Measurements from ENCODE around the gene ARID3A.
A peak's percentile ranks its signal among the peaks of the same experiment; 100 is the strongest.

Gene ARID3A

GRCh38 chr19:991174-991931 lies 65.5 kb downstream of the ARID3A start:
- H3K27ac ChIP-seq (replicated peaks) = no peak overlapping the region
- TF ChIP-seq GABPA (IDR thresholded peaks at IDR 0.05; ENCODE audit: low read depth) (no peak), REST (IDR thresholded peaks at IDR 0.05; ENCODE audit: insufficient replicate concordance, low read depth) (no peak), SPI1 (IDR thresholded peaks at IDR 0.05; ENCODE audit: borderline replicate concordance, low read depth) (no peak), CTCF (IDR thresholded peaks at IDR 0.05; ENCODE audit: insufficient read depth, low read length) (no peak), POLR2AphosphoS5 (IDR thresholded peaks at IDR 0.05; ENCODE audit: low read depth) (no peak)
- H3K4me3 ChIP-seq (replicated peaks; ENCODE audit: insufficient read depth, low read length) = no peak overlapping the region
- peaks cover 2% of the 10 kb centered on the region for H3K27me3 ChIP-seq (ENCODE audit: insufficient read depth, poor library complexity, severe bottlenecking)
- peak in 1 of 2 experiments; percentile 54 for DNase-seq (ENCODE audit: low read depth in 1 of 2, low spot score in 1 of 2)

- Histone ChIP-seq H3K4me3 (replicated peaks; ENCODE audit: insufficient read depth, low read length) (no peak overlapping the region), H3K27me3 (ENCODE audit: insufficient read depth, poor library complexity, severe bottlenecking) (peaks cover 10% of the 10 kb centered on the region), H3K27ac (replicated peaks) (no peak overlapping the region)
- TF ChIP-seq POLR2AphosphoS5 (IDR thresholded peaks at IDR 0.05; ENCODE audit: low read depth) (no peak), SPI1 (IDR thresholded peaks at IDR 0.05; ENCODE audit: borderline replicate concordance, low read depth) (no peak), REST (IDR thresholded peaks at IDR 0.05; ENCODE audit: insufficient replicate concordance, low read depth) (no peak), GABPA (IDR thresholded peaks at IDR 0.05; ENCODE audit: low read depth) (no peak), CTCF (IDR thresholded peaks at IDR 0.05; ENCODE audit: insufficient read depth, low read length) (no peak)
- DNase-seq (ENCODE audit: low read depth in 1 of 2, low spot score in 1 of 2) = no peak
Measured at GRCh38 chr19:991932-992669, 66.3 kb downstream of the ARID3A start.

GRCh38 chr19:992670-993055 lies 66.8 kb downstream of the ARID3A start:
- TF ChIP-seq POLR2AphosphoS5 (IDR thresholded peaks at IDR 0.05; ENCODE audit: low read depth) = no peak
- no peak for TF ChIP-seq SPI1 (IDR thresholded peaks at IDR 0.05; ENCODE audit: borderline replicate concordance, low read depth)
- no peak for TF ChIP-seq GABPA (IDR thresholded peaks at IDR 0.05; ENCODE audit: low read depth)
- no peak for TF ChIP-seq CTCF (IDR thresholded peaks at IDR 0.05; ENCODE audit: insufficient read depth, low read length)
- no peak for TF ChIP-seq REST (IDR thresholded peaks at IDR 0.05; ENCODE audit: insufficient replicate concordance, low read depth)
- DNase-seq (ENCODE audit: low read depth in 1 of 2, low spot score in 1 of 2) = no peak
- H3K4me3 ChIP-seq (replicated peaks; ENCODE audit: insufficient read depth, low read length) = no peak overlapping the region

More at GRCh38 chr19:992670-993055, 66.8 kb downstream of the ARID3A start:
- Histone ChIP-seq H3K27ac (replicated peaks) (no peak overlapping the region), H3K27me3 (ENCODE audit: insufficient read depth, poor library complexity, severe bottlenecking) (peaks cover 15% of the 10 kb centered on the region)

Data from HL-60 (cell line).